GM21737 (cell line): ENCODE results near the gene PLVAP.
A peak's percentile ranks its signal among the peaks of the same experiment; 100 is the strongest.

Source experiments
- ATAC-seq: cut with Tn5 transposase; IDR thresholded peaks from one replicate; pipeline ENCODE4 v1.9.1; 2021; ENCODE audit warnings: mild to moderate bottlenecking, moderate library complexity; ENCODE audit not compliant: unreplicated experiment

Gene PLVAP

GRCh38 chr19:17376935-17377600 is at the start of gene PLVAP:
PLVAP (minus strand) TSS chr19:17377342; CDS start chr19:17377288, 54 bp downstream.
- ATAC-seq = no peak

DNA sequence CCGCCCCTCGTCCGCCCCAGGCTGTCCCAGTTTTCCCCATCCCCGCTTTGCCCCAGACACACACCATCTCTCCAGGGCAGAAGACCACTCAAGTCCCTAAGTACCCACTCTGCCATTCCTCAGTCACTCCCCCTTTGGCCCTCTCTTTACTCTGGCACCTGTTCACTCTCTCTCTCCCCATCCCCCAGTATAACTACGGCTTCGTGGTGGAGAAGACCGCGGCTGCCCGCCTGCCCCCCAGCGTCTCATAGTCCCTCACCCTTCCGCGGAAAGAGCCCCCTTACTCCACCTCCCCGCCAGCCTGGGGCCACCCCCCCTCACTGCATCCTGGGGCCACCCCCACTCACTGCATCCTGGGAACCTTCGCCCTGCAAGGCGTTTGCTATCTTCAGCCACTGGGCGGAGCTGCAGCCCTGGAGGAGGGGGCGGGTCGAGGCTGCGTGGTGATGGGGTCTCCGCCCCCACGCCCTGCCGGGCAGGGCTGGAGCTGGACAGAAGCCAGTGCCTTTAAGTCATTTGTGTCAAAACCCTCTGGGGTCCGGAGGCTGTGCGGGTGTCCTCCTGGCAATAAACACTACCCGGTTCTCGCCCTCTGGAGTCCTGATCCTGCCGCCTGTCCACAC is 47.7 kb upstream of the PLVAP start:
- ATAC-seq = no peak

- ATAC-seq = no peak
These were observed 46.5 kb upstream of the PLVAP start for GRCh38 chr19:17423429-17424208.

DNA sequence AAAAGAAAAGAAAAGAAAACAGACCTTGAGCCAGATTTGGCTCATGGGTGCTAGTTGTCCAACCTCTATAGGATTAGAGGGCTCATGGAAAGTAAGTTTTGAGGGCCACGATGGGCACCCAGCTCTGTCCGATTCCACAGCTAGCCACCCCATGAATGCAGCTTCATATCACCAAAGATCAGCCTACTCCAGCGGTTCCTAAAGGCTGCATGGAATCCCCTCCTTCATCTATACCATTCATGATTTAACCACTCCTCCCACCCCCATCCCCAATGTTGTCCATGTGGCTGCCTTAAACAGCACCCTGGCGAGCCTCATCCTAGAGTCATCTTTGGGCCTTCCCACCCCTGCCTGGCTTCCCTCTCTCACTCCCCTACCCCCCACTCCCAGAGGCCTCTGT is 44.8 kb upstream of the PLVAP start:
- no peak for ATAC-seq

- peak; percentile 21 for ATAC-seq
These were observed 43.4 kb upstream of the PLVAP start for GRCh38 chr19:17420475-17420924.

- ATAC-seq = peak; percentile 80
These were observed 42.7 kb upstream of the PLVAP start, which contains the start of gene MVB12A for GRCh38 chr19:17419621-17420474. MVB12A (plus strand) TSS chr19:17420047; CDS start chr19:17420136, 89 bp downstream.

- no peak for ATAC-seq
These were observed 42.0 kb upstream of the PLVAP start for GRCh38 chr19:17419154-17419620.

DNA sequence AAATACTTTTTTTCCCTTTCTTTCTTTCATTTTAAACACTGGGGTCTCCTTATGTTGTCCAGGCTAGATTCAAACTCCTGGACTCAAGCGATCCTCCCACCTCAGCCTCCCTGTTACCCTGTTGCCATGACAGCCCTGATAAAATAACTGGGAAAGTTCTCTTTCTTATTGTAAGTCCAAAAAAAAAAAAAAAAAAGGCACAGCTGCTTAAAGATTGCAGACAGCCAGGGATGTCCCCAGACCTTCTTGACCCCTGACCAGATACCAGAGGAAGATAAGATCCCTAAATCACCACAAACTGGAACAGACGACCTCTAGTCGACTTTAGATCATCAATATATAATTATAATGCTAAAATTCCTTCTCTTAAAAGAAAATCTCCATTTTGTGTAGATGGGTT is 41.6 kb upstream of the PLVAP start:
- no peak for ATAC-seq

DNA sequence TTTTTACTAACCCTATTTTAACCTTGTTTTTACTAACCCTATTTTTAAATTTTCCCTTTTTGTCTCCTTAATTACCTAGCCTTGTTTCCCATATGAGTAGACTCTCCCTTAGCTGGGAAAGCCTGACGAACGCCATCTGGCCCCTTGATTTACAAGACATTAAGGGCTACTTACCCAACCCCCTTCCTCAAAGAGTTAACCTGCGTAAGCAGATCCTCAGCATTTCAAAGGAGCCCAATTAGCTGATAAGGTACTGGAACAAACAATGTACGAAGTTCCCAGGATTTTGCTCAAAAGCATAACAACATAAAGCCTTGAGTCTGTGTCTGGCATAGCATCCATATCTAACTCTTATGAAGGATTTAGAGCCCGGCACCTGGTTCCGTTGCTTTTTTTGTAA is 38.0 kb upstream of the PLVAP start:
- ATAC-seq = no peak

GRCh38 chr19:17414097-17414496 is 37.0 kb upstream of the PLVAP start:
- no peak for ATAC-seq

DNA sequence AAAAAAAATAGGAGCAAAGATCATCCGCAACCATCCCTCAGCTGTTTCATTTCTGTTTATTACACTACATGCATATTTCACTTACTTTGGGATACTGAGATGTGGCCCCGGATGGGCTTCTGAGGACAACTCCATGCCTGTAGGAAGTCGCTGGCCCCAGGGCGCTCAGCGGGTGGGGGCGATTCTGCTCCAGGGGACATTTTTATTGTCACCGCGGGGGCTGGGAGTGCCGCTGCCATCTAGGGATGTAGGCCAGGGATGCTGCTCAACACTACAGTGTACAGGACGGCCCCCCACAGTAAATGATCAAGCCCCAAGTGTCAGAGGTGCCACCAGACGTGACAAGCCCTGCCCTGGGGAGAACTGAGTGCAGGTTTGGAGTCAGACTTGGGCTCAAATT is 34.7 kb upstream of the PLVAP start:
- ATAC-seq = no peak

DNA sequence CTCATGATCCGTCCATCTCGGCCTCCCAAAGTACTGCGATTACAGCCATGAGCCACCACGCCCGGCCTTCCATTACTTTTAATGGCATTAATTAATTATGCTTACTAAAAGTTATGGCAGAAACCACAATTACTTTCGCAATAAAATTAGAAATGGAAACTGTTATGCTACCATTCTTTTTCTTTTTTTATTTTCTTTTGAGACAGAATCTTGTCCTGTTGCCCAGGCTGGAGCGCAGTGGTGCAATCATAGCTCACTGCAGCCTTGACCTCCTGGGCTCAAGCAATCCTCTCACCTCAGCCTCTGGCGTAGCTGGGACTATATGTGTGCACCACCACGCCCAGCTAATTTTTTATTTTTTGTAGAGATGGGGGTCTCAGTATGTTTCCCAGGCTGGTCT is 32.8 kb upstream of the PLVAP start:
- ATAC-seq = no peak

- no peak for ATAC-seq
These were observed 29.7 kb upstream of the PLVAP start for GRCh38 chr19:17406887-17407196.

GRCh38 chr19:17406046-17406886 is 29.1 kb upstream of the PLVAP start:
- peak; percentile 18 for ATAC-seq

DNA sequence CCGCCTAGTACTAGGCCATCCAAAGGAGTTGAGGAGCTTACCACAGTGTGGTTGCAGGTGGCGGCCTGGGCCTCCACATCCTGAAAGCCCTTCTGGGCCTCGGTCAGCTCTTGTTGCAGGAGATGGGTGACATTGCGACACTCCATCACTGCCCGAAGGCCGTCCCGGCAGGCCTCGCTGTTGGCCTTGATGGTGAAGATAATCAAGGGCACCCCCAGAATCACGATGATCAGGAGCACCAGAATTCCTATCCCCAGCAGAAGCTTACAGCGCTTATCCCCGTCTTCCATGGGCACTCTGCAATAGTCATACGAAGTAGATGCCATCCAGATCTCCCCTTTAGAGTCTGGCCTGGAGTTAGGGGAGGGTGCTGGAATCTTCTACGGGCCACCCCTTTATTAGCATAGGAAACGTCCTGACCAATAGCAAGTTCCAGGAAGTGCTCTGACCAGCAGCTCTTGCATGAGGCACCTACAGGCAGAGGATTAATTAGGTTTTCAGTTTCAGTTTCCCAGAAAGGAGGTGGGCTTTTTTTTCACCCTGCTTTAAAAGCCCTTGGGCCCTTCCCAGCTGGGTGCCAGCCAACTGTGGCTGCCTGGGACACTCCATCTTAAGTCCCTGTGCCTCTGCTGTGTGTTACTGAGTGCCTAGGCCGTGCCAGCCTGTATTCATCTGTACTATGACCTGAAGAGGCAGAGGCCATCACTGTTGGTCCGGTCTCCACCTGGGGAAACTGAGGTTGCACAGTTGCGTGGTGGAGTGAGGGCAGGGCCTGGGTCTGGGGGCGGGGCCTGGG is 28.3 kb upstream of the PLVAP start, which contains the start of gene BST2:
BST2 (minus strand) TSS at position 381 of the 796 bp plus-strand sequence; CDS start at position 326, 55 bp downstream.
- peak; percentile 68 for ATAC-seq

DNA sequence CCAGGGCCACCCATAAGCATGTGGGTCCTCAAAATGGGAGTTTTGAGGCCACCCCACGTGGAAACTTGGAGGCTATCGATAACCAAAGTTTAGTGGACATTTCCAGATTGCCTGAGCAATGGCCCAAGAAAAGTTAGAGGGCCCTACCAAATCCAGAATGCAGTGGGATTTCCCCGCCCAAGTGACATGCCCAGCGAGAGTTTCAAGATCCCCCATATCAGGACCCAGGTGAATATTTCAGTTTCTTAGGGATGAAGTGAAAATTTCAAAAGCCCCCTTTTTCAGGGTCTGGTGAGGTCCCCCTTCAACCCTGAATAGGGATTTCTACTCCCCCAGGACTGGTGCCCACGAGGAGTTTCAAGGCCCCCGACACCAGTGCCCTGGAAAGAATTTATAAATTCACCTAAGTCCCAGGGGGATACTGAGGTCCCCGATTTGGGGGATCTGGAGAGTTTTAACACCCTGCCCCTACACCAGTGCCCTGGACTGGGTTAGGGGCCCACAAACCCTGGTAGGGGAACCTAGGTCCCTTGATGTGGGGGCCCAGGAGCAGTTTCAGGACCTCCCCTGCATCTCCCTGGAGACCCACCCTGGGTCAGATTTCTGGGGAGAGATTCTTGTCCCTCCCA is 27.6 kb upstream of the PLVAP start:
- ATAC-seq = no peak

DNA sequence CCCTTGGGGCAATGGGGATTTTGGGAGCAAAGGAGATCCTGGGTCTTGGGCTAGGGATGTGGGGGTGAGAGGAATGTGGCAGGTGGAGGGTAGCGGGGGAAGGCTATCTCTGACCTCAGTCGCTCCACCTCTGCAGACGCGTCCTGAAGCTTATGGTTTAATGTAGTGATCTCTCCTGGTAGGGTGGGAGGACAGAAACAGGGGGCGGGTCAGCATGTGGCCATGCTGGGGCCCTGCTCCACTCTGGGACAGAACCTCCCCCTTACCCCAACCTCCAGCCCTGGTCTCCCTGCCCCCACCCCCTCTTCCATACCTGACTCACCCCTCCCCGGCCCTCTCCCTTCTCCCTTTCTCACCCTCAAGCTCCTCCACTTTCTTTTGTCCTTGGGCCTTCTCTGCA is 26.9 kb upstream of the PLVAP start:
- ATAC-seq = no peak

DNA sequence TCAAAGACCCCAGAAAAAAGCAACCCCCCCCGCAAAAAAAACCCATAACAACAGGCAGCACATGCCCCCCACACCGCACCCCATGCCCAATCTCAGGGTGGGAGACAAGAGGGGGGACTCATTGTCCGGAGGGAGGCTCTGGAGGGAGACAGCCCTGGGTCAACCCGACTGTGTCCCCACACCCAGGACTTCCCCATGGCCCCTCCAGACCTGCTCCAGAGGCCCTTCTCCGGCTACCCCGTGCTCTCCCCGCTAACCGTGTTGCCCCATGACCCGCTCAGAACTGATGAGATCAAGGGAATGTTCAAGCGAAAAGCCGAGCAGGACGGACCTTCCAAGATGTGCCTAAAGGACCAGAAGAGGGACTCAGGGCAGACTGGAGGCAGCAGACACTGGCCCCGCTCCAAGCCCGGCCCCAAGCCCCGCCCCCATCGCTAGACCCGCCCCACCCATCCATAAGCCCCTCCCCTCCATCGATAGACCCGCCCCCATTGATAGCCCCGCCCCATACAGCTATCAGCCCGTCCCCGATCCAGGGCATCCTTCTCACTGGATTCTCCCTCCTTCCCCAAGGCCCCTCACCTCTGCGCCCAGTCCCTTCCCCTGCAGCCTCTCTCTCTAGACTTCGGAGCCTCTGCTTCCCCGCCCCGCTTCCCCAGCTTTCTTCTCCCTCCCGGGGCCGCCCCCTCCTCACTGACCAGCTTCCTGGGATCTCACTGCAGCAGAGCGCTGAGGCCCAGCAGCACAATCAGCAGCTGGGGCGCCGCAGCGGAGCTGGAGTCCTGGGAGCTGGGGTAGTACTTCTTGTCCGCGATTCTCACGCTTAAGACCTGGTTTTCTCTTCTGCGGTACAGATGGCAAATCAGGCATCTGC is 26.1 kb upstream of the PLVAP start:
- no peak for ATAC-seq
